ENCODE data around the gene MFF. TPM values are rescaled to one million over a fixed set of nuclear protein-coding genes. Genes with fewer than 3 reads are reported as not detected.

MFF gene
- total RNA-seq (2022), result 161 TPM in 2 replicates
- Bru-seq, nascent RNA, result percentile 98 among the genes with signal in this experiment
- BruChase-seq, experiment 1, labeled RNA remaining after a 2-hour chase, result percentile 94 among the genes with signal in this experiment
- percentile 92 among the genes with signal in this experiment for BruChase-seq, experiment 2, labeled RNA remaining after a 6-hour chase
- long read RNA-seq, transcript MFF-203 (8 exons, 1,716 nt), result minor isoform, 15 of 203 reads
- long read RNA-seq, transcript MFF-201 (9 exons, 2,004 nt), result minor isoform, 37 of 203 reads
- long read RNA-seq, transcript MFF-219 (5 exons, 820 nt), result minor isoform, 13 of 203 reads
- long read RNA-seq, transcript MFF-205 (7 exons, 1,085 nt), result major isoform, 59 of 203 reads
- long read RNA-seq, partial matches to known transcripts, result 4 of 203 reads
- long read RNA-seq, other reads (novel, unspliced or antisense), result 63 of 203 reads

- peaks cover 12% of the 10 kb centered on the region; the same call in 1 of the 2 replicates for H3K4me1 ChIP-seq
- peak; percentile 87 to 89 for DNase-seq
- intact Hi-C loops (cut with micrococcal nuclease; ENCODE audit: unreplicated experiment), result loop anchor here (1.0 to 10.0 kb wide), 4 partner anchors 12 to 195 kb away; partner anchors contain the start of genes COL4A3 and COL4A4
- peaks cover 10% of the 10 kb centered on the region; the same call in 1 of the 2 replicates for H3K9me3 ChIP-seq
- Mint-ChIP-seq H3K27ac (ENCODE audit: unreplicated experiment) (peak within 1 kb of the TSS; percentile 84), H3K9me3 (ENCODE audit: unreplicated experiment) (peaks cover 20% of the 10 kb centered on the region), H3K4me3 (ENCODE audit: unreplicated experiment) (peak within 1 kb of the TSS; percentile 80), H3K4me1 (ENCODE audit: low read depth, unreplicated experiment) (no peaks in the 10 kb centered on the region), H3K27me3 (ENCODE audit: insufficient read depth, unreplicated experiment) (no peaks in the 10 kb centered on the region), H3K36me3 (ENCODE audit: insufficient read depth, unreplicated experiment) (peaks cover 31% of the 10 kb centered on the region)
- H3K27me3 ChIP-seq (replicated peaks; ENCODE audit: control insufficient read depth, insufficient read depth, low read length), result no peaks in the 10 kb centered on the region
- ChIA-PET CTCF (interaction anchor here (0.5 to 0.8 kb wide), 3 partner anchors 12 to 204 kb away, joined by 3 read pairs; no protein-coding TSS in a partner anchor), POLR2A (interaction anchor here (0.6 kb wide), 1 partner anchor 142 kb away, joined by 9 read pairs; no protein-coding TSS in a partner anchor)
- H3K36me3 ChIP-seq (ENCODE audit: control insufficient read depth, insufficient read depth, low read length), result no peaks in the 10 kb centered on the region
- no TSS peak for BruUV-seq (replicated peaks)
- H3K4me3 ChIP-seq (ENCODE audit: low read depth, low read length), result peak within 1 kb of the TSS; percentile 71
- TF ChIP-seq CTCF (IDR thresholded peaks at IDR 0.05; ENCODE audit: insufficient read depth in 1 of 2, low read depth in 1 of 2, low read length in 1 of 2, severe bottlenecking in 1 of 2, unreplicated experiment in 1 of 2), result peak in 1 of 2 experiments; percentile 26
Measured at GRCh38 chr2:227324995-227325838, at the start of gene MFF. Gene MFF (plus strand): TSS chr2:227325251. CDS start chr2:227330666, 5,415 bp downstream.

- ChIA-PET POLR2A (no interaction called here), CTCF (no interaction called here)
- Mint-ChIP-seq H3K9me3 (ENCODE audit: unreplicated experiment) (no peaks in the 10 kb centered on the region), H3K27me3 (ENCODE audit: insufficient read depth, unreplicated experiment) (no peaks in the 10 kb centered on the region), H3K4me1 (ENCODE audit: low read depth, unreplicated experiment) (no peaks in the 10 kb centered on the region), H3K27ac (ENCODE audit: unreplicated experiment) (no peak overlapping the region), H3K36me3 (ENCODE audit: insufficient read depth, unreplicated experiment) (no peaks in the 10 kb centered on the region), H3K4me3 (ENCODE audit: unreplicated experiment) (no peak overlapping the region)
- H3K27me3 ChIP-seq (replicated peaks; ENCODE audit: control insufficient read depth, insufficient read depth, low read length), result no peaks in the 10 kb centered on the region
- intact Hi-C loops (cut with micrococcal nuclease; ENCODE audit: unreplicated experiment), result no loop called here
- H3K9me3 ChIP-seq, result no peaks in the 10 kb centered on the region
- TF ChIP-seq CTCF (IDR thresholded peaks at IDR 0.05; ENCODE audit: insufficient read depth in 1 of 2, low read depth in 1 of 2, low read length in 1 of 2, severe bottlenecking in 1 of 2, unreplicated experiment in 1 of 2), result no peak
- BruUV-seq (replicated peaks), result no TSS peak
- no peaks in the 10 kb centered on the region for H3K36me3 ChIP-seq (ENCODE audit: control insufficient read depth, insufficient read depth, low read length)
- no peak overlapping the region for H3K4me3 ChIP-seq (ENCODE audit: low read depth, low read length)
- no peak for DNase-seq
- no peaks in the 10 kb centered on the region for H3K4me1 ChIP-seq
Measured at GRCh38 chr2:227280895-227281294, 44.2 kb upstream of the MFF start.

GRCh38 chr2:227285741-227286236 lies 39.3 kb upstream of the MFF start:
- no peaks in the 10 kb centered on the region for H3K4me1 Mint-ChIP-seq (ENCODE audit: low read depth, unreplicated experiment)
- H3K27ac Mint-ChIP-seq (ENCODE audit: unreplicated experiment), result no peak overlapping the region
- Histone ChIP-seq H3K27me3 (replicated peaks; ENCODE audit: control insufficient read depth, insufficient read depth, low read length) (no peaks in the 10 kb centered on the region), H3K4me3 (ENCODE audit: low read depth, low read length) (no peak overlapping the region), H3K36me3 (ENCODE audit: control insufficient read depth, insufficient read depth, low read length) (no peaks in the 10 kb centered on the region), H3K9me3 (no peaks in the 10 kb centered on the region), H3K4me1 (no peaks in the 10 kb centered on the region)
- no peak for TF ChIP-seq CTCF (IDR thresholded peaks at IDR 0.05; ENCODE audit: insufficient read depth in 1 of 2, low read depth in 1 of 2, low read length in 1 of 2, severe bottlenecking in 1 of 2, unreplicated experiment in 1 of 2)
- BruUV-seq (replicated peaks), result no TSS peak
- DNase-seq, result no peak
- POLR2A ChIA-PET, result no interaction called here
- no peaks in the 10 kb centered on the region for H3K27me3 Mint-ChIP-seq (ENCODE audit: insufficient read depth, unreplicated experiment)
- H3K9me3 Mint-ChIP-seq (ENCODE audit: unreplicated experiment), result no peaks in the 10 kb centered on the region
- intact Hi-C loops (cut with micrococcal nuclease; ENCODE audit: unreplicated experiment), result no loop called here
- no peak overlapping the region for H3K4me3 Mint-ChIP-seq (ENCODE audit: unreplicated experiment)
- H3K36me3 Mint-ChIP-seq (ENCODE audit: insufficient read depth, unreplicated experiment), result no peaks in the 10 kb centered on the region
- CTCF ChIA-PET, result no interaction called here

Data from Caco-2 (cell line).